ENCODE results near the gene UROC1.
A peak's percentile ranks its signal among the peaks of the same experiment; 100 is the strongest.
"Not testable (repeated sequence)": the region's sequence is repeated elsewhere in the genome, so short reads cannot be mapped to it uniquely, and the experiment has no call there.

UROC1 gene

DNA sequence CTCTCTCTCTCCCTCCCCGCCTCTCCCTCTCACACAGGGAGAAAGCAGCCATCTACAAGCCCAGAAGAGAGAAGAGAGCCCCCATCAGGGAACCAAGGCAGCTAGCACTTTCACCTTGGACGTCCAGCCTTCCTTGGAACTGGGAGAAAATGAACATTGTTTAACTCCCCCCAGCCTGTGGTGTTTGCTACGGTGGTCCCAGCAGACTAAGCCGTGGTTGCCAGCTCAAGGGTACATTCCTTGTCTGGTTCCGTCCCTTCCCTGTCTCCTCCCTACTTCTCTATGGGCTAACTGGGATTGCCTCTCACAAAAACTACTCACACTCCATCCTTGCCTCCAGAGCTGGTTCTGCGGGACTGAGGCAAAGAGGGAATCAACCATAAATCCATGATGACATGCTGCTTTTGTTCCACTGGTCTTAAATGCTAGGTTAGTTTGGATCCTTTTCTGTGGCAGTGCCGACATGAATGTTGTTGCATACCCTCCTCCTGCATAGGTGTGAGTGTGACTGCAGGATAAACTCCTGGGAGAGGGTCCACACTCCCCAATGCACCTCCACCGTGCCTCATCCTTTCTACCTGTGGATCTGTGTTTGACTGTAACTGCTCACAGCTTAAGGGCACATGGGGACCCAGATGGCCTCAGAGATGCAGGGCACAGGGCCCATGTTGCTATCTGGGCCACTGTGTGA lies 29.1 kb upstream of the UROC1 start:
- DNase-seq, result no peak

DNA sequence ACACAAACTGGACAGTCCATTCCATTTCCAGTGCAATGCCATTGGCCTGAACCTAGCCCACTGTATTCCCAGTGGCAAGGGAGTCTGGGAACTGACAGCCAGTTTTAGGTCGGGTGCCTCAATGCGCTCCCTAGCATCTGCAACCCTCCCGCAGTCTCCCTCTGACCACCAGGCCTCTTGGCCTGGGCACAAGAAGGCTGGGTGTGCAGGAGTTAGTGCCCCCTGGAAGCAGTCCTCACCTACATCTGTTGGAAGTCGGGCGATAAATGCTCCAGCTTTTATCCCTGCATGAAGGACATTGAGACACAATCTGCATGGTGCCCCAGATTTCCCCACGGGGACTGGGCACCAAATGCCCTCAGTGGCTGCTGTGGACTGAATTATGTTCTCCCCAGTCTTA lies 28.4 kb upstream of the UROC1 start:
- no peak for DNase-seq

- no peak for DNase-seq
Measured at GRCh38 chr3:126545544-126545943, 28.0 kb upstream of the UROC1 start.

- no peak for DNase-seq
Measured at GRCh38 chr3:126544596-126545281, 27.2 kb upstream of the UROC1 start.

GRCh38 chr3:126543457-126544061 lies 26.0 kb upstream of the UROC1 start:
- DNase-seq, result no peak

DNA sequence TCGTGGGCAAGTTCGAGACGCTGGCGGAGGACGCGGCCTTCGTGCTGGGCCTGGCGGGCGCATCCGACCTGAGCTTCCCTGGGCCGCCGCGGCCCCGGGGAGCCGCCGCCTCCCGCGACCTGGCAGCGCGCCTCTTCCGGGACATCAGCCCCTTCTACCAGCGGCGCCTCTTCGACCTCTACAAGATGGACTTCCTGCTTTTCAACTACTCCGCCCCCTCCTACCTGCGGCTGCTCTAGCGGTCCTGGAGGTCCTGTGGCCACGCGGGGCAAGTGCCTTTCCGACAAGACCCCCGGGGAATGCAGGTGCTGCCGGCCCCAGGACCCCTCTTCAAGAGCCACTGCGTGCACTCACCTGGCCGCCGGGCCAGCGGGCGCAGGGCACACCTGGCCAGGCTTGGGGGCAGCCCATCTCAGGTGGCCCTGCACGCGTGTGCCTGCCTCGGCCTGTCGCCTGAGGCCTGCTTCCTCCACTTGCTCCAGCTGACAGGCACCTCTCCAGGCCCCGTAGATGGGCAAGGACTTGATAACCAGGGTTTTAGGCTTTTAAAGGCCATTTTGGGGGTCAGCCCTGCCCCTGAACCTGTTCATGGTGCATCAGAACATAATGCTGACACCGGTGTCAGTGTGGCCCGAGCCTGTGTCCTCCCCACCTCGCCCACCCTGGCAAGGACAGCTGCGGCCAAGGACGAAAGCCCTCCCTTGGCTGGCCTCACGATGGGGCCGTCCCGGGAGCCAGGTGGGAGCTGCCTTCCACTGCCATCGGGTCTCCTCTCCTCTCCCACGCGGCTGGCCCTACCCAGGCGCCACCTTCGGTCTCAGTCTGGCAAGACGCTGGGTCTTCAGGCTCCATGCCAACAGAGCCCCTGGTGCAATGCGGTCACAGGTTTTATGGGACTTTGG lies 25.0 kb upstream of the UROC1 start:
- DNase-seq, result no peak

- DNase-seq, result no peak
Measured at GRCh38 chr3:126541628-126542339, 24.2 kb upstream of the UROC1 start.

DNA sequence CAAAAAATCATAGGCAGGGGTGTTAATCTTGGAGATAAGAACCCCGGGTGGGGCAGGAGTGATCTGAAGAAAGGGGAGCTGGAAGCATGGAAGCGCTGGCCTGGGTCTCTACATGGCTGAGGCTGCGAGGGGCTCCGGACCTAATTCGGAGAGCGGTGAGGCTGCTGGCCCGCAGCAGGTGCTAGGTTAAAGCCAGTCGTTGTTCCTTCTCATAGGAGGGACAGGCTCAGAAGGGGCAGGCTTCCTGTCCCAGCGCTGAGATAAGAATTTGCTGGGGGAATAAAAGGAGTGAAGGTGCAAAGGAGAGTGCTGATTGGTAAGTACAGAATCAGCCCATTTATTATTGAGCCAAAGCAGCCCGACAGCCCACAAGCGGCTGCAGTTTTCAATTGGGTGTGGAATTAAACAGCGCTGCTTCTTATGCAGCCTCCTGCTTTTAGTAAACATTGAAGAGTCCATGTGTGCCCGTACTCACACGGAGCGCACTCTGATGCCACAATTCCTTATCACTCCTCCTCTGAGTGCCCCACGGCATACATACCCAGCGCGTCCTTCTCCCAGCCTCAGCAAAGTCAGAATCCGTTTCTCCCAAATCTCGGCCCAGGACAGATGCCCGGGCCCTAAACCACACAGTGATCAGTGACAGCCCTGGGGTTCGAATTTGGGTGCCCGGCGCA lies 23.5 kb upstream of the UROC1 start:
- no peak for DNase-seq

GRCh38 chr3:126540342-126540849 lies 22.8 kb upstream of the UROC1 start:
- DNase-seq, result peak; percentile 91

DNA sequence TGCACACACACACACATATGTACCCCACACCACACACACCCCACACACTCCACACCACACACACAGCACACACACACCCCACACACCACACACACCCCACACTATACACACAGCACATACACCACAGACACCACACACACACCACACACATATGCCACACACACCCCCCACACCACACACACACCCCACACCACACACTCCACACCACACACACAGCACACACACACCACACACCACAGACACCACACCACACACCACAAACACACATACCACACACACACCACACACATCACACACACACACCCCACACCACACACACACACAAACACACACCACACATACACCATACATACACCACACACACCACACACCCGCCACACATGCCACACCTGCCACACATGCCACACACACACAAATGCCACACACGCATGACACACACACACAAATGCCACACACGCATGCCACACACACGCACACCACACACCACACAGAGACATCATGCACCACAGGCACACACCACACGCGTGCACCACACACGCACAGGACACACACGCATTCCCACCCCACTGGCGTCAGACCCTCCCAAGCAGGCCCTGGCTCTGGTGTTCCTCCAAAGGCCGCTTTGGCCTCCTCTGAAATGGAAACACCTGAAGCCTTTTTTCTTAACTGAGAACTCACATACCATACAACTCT lies 22.1 kb upstream of the UROC1 start:
- no peak for DNase-seq

DNA sequence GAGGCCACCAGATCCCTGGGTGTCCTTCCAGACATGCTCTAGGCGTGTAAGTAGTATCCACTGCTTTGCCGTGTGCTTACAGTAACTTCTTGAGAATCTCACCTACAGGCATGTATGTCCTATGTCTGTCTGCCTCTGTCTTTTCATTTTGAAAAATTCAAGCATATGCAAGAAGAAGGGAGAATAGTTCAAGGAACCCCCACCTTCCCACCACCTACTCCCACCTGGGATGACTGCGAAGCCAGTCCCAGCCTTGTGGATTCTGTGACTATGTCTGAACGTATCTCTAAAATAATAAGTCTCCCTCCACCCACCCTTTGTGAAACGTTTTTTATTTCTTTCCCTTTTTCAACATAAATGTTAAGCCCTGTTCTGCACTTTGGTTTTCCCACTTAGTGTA lies 21.4 kb upstream of the UROC1 start:
- DNase-seq, result no peak

- no peak for DNase-seq
Measured at GRCh38 chr3:126538316-126538715, 20.7 kb upstream of the UROC1 start.

DNA sequence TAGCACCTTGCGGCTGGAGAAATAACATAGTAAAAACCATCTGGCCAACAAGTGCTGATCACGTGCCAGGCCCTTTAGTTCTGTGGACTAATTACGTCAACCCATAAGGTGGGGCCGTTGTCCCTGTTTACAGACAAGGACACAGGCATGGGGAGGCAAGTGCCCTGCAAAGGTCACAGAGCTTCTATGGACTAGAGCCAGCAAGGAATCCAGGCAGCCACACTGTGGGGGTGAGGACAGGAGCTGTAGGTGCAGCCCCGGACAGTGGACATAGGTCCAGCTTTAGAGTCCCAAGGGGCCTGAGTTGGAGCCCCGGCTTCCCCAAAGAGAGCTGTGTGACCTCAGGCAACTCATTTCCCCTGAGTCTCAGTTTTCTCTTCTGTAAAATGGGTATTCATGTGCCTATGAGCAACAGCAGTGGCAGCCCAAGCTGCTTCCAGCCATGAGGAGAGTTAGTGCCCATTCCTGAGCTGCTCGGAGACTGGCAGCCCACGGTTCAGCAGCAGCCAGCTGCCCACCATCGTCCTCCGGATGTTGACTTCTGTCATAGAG lies 20.2 kb upstream of the UROC1 start:
- DNase-seq, result no peak

GRCh38 chr3:126537116-126537729 lies 19.6 kb upstream of the UROC1 start:
- no peak for DNase-seq

- no peak for DNase-seq
Measured at GRCh38 chr3:126536126-126536525, 18.6 kb upstream of the UROC1 start.

- no peak for DNase-seq
Measured at GRCh38 chr3:126535636-126536035, 18.1 kb upstream of the UROC1 start.

DNA sequence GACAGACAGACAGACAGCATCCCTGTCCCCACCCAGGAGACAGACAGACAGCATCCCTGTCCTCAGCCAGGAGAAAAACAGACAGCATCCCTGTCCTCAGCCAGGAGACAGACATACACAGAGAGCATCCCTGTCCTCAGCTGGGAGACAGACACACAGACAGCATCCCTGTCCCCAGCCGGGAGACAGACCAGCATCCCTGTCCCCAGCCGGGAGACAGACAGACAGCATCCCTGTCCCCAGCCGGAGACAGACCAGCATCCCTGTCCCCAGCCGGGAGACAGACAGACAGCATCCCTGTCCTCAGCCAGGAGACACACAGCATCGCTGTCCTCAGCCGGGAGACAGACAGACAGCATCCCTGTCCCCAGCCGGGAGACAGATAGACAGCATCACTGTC lies 17.1 kb upstream of the UROC1 start:
- DNase-seq, result not testable (repeated sequence)

DNA sequence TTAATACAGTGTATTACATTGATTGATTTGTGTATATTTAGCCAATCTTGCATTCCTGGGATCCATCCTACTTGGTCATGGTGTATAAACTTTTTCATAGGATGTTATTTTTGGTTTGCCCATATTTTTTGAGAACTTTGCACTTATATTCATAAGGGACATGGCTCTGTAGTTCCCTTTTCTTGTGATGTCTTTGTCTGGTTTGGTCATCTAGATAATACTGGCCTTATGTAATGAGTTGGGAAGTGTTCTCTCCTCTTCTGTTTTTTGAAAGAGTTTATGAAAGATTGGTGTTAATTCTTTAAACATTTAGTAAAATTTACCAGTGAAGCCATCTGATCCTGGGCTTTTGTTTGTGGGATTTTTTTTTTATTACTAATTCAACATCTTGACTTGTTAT lies 15.9 kb upstream of the UROC1 start:
- no peak for DNase-seq

DNA sequence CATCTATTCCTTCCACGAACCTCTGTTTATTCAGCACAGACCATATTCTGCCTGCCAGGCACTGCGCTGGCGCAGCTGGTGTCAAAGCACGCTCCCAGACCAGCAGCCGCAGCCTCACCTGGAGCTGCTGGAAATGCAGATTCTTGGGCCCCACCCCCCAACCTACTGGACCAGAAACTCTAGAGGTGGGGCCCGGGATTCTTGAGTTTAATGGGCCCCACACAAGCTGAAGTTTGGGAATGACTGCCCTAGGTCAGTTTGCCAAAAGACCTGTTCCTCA lies 13.4 kb upstream of the UROC1 start:
- no peak for DNase-seq

DNA sequence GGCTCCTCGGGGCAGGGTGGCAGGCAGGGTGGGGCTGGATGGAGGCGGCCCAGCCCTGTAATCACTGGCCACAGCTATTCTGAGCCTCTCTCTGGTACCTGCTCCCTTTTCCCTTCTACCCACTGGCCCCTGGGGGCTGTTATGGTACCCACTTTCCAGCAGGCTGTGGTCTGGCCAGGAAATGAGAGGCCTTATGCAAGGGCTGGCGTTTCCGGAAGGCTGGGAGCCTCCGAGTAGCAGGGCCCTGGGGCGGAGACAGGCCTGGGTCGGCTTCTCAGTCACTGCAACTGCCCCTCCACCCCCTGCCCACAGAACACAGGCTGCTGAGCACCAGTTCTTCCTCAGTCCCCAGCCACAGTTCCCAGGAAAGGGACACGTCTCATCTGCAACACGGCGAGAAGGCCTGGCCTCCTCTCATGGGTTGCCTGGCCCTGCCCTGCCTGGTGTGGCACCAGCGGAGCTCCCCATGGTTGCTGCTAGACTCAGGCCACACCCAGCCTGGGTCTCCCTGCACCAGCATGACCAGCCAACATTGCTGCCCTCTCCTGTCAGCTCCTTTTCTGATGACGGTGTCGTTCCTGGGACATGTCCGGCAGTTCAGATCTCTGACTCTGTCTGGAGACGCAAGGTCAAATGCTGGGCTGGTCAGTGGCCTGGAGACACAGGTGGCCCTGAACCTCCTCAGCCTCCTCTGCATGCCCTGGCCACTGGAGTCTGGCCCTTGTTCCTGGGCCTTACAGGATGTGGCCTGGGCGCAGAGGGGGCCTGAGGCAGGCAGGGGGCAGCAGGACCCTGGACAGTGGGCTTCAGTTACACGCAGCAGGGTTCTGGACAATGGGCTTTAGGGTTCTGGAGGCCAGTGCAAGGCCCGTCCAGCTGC lies 12.8 kb upstream of the UROC1 start:
- DNase-seq, result no peak
